GM12875 (cell line): ENCODE data around the gene BCL11B.

Experiments used
- H3K4me3 ChIP-seq: one replicate; pipeline ENCODE4 v1.5.1; 2011; ENCODE audit warnings: low read depth, low read length, control low read depth
- TF ChIP-seq, protein P1 (sequence below): IDR thresholded peaks from 2 replicates; pipeline ENCODE4 v1.5.1; 2011; ENCODE audit warnings: low read depth, mild to moderate bottlenecking, control low read depth, inconsistent platforms, low read length, moderate library complexity, borderline replicate concordance; ENCODE audit not compliant: insufficient read depth

BCL11B gene

GRCh38 chr14:99242816-99243721 lies 28.9 kb downstream of the BCL11B start:
- H3K4me3 ChIP-seq, result no peak overlapping the region
- TF ChIP-seq, protein P1, sequence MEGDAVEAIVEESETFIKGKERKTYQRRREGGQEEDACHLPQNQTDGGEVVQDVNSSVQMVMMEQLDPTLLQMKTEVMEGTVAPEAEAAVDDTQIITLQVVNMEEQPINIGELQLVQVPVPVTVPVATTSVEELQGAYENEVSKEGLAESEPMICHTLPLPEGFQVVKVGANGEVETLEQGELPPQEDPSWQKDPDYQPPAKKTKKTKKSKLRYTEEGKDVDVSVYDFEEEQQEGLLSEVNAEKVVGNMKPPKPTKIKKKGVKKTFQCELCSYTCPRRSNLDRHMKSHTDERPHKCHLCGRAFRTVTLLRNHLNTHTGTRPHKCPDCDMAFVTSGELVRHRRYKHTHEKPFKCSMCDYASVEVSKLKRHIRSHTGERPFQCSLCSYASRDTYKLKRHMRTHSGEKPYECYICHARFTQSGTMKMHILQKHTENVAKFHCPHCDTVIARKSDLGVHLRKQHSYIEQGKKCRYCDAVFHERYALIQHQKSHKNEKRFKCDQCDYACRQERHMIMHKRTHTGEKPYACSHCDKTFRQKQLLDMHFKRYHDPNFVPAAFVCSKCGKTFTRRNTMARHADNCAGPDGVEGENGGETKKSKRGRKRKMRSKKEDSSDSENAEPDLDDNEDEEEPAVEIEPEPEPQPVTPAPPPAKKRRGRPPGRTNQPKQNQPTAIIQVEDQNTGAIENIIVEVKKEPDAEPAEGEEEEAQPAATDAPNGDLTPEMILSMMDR, result no peak

GRCh38 chr14:99242238-99242637 lies 29.8 kb downstream of the BCL11B start:
- TF ChIP-seq, protein P1, result no peak
- no peak overlapping the region for H3K4me3 ChIP-seq

GRCh38 chr14:99241325-99242010 lies 30.5 kb downstream of the BCL11B start:
- H3K4me3 ChIP-seq, result no peak overlapping the region
- TF ChIP-seq, protein P1, result no peak

DNA sequence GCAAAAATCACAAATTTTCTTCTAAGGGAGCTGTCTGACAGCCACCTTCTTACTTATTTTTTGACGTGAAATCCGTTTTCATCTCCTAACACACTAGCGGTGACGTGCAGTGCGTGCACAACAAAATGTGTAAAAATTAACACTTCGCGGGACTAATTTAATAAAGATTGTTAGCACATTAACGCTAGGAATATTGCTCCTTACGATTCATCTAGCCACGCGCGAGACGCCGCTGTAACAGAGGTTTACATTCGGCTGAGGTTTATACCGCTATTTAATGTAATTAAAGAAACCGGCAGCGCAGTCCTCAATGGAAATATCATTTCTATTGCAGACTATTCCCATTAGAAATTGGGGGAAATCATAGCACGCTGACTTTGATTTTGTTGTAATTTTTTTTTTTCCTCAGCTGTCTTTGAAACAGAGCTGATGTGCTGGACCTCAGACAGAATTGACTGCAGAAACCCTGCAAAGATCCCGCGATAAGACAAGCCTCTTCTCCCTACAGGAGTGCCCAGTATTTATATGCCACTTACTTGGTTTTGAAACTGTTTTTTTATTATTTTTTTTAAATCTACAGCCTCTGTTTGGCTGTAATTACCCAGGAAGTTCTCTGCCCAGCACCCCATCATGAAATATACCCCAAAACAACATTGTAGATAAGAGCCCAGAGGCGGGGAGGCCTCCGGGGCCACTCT lies 31.2 kb downstream of the BCL11B start:
- TF ChIP-seq, protein P1, result no peak
- no peak overlapping the region for H3K4me3 ChIP-seq

DNA sequence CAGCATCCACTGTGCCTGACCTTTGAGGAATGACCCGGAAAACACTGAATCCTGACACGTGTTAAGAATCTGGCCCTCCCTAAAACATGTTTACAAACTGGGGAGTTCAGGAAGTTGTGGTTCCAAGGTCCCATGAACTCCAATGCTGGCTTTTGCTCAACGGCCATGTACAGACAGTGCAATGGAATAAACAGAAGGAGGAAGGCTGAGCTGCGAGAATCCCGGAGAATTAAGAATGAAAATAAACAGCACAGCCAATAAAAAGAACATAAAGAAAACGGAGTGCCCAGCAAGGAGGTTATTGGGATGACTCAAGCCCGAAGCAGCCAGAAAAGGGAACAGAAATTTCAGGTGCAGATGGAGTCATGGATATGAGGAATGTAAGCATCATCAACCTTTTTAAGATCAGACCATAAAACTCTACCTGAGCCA lies 32.3 kb downstream of the BCL11B start:
- TF ChIP-seq, protein P1, result no peak
- H3K4me3 ChIP-seq, result no peak overlapping the region

DNA sequence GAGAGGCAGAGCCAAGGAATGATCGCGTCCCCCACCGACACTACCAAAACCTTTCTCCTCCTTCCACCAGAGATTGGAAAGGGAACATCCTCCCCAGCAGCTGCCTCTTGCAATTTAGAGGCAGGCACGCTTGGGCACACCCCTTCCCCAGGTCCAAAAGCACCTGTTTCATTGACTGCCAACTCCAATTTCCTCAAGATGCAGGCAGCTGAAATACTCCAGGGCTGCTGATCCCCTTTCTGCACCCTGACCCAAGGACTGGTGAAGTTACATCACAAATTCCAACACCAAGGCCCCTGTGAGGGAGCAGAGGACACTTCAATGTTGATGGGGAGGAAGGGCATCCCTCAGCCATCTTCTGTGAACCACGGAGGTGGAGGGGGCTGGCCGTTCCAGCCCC lies 33.8 kb downstream of the BCL11B start:
- TF ChIP-seq, protein P1, result no peak
- H3K4me3 ChIP-seq, result no peak overlapping the region

GRCh38 chr14:99237288-99237687 lies 34.7 kb downstream of the BCL11B start:
- TF ChIP-seq, protein P1, result no peak

More at GRCh38 chr14:99237288-99237687, 34.7 kb downstream of the BCL11B start:
- no peak overlapping the region for H3K4me3 ChIP-seq
